HG02623 (cell line): Measurements from ENCODE around the gene SEC14L1.
"Not testable (repeated sequence)": the region's sequence is repeated elsewhere in the genome, so short reads cannot be mapped to it uniquely, and the experiment has no call there.

ENCODE experiments used
- ATAC-seq: cut with Tn5 transposase; IDR thresholded peaks from one replicate; pipeline ENCODE4 v1.9.1; 2021; ENCODE audit warnings: moderate library complexity; ENCODE audit not compliant: unreplicated experiment

Gene SEC14L1

GRCh38 chr17:77115947-77116346, 24.8 kb upstream of the SEC14L1 start:
- no peak for ATAC-seq

DNA sequence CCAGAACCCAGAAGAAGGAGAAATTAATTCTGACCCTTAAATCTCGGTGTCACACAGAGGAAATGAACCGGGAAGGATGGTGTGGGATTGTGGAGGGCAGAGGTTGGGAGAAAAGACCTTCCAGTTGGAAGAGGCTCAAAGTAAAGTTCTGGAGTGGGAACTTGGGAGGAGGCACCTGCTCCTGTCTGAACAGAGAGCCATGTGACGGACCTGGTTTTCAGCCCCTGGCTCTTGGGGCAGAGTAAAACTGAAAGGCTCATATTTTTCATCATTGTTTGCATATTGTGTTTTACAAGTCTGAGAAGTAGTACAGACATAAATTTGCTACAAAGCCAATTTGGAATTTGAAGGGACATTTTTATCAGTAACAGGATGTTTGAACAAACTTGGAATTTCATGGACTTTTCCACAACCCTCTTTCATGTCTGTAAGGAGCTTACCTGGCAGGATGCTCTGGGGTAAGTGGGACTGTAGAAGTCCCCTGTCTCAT, 24.4 kb upstream of the SEC14L1 start:
- ATAC-seq, result no peak

DNA sequence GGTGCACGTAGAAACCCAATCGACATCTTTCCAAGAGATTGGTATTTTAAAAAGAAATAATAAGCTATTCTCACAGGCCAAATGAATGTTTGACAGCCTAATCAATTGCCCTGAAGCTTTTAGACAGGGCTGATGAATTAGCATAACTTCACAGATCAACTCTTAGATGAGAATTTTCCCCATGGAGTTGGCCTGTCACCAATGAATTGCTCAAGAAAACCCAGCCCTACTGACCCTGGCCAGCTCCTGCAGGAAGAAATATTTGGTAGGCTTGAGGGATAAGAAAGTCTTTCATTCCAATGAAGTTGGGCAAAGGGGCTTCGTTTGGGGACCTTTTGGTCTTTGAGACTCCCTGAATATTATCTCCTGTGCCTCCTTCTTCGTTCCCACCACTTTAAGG, 23.4 kb upstream of the SEC14L1 start:
- no peak for ATAC-seq

GRCh38 chr17:77118251-77118928, 22.4 kb upstream of the SEC14L1 start:
- no peak for ATAC-seq

GRCh38 chr17:77119668-77120301, 21.0 kb upstream of the SEC14L1 start:
- no peak for ATAC-seq

DNA sequence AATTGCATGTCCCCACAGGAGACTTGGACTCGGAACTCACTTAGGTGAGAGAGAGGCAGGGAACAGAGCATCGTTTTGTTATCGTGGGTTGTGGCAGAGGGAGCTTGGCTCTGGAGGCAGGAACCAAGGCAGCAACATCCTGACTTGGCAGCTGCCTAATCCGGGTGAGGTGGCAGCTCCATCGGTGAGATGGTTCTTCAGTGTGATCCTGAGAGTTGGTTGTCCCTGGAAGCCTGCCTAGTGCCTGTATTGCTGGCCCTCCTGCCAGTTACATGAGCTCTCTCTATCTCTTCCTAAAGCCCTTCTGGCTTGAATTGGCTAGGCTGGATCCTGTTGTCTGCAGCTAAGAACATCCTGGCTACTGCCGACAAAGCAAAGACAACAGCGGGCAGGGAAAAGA, 19.9 kb upstream of the SEC14L1 start:
- ATAC-seq, result no peak

- no peak for ATAC-seq
These were observed 16.4 kb upstream of the SEC14L1 start for GRCh38 chr17:77124192-77124889.

DNA sequence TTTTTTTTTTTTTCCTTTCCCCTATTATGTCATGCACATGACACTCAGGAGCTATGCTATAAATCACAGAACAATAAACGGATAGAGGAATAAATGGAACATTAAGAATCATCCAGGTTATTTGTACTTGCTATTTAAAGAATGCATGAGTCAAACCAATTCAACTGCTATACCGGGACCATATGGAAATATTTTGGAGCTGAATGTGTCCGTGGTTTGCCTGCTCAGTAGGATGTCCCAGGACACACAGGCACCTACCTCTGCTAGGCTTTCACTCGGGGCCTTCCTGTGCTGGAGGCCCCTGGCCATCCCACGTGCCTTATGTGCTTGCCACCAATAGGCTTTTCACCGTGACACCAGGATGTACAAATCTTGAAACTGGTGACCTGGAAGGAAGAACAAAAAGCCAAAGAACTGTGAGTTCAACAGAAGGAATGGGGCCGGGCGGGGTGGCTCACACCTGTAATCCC, 15.3 kb upstream of the SEC14L1 start:
- no peak for ATAC-seq

DNA sequence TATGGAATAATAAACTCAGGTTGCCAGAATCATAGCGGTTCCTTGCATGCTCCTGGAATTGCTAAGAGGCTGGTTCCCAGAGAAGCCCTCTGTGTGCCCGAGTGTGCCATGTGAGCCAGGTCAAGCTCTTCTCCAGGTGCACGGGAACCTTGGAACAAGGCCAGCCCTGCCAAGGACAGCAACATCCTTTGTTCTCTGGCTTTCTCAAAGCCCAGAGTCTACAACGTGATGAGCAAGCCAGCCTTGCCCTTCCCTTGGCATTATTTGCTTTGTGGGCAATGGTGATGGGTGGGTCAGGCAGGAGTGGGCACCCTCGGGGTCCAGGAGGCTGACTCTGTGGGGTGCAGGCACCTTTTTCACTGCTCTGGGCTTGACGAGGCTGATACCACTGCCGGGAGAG, 14.2 kb upstream of the SEC14L1 start:
- ATAC-seq, result no peak

DNA sequence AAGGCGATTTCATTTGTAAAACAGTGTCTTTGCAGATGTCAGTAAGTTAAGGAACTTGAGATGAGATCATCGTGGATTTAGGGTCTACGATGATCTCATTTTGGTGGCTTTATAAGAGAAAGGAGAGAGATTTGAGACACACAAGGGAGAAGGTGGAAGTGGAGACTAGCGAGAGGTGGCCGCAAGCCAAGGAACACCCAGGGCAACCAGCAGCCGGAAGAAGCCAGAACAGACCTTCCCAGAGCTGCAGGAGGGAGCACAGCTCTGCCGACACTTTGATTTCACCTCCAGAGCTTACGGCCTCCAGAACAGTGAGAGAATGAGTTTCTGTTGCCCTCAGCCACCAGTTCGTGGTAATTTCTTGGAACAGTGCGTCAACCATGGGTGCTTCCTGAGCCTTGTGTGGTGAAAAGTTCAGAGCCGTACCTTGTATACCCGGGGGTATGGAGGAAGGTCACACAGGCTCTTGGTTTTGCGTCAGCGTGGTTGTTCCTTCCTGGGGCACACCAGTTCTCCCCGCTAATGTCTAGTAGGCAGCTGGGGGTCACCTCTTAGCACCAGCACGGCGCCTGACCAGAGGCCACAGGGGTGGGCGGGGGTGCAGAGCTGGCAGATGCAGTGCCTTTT, 12.9 kb upstream of the SEC14L1 start:
- ATAC-seq, result no peak

- no peak for ATAC-seq
These were observed 11.7 kb upstream of the SEC14L1 start for GRCh38 chr17:77128896-77129567.

- ATAC-seq, result no peak
These were observed 11.0 kb upstream of the SEC14L1 start for GRCh38 chr17:77129568-77130301.

GRCh38 chr17:77130525-77130924, 10.2 kb upstream of the SEC14L1 start:
- ATAC-seq, result no peak

DNA sequence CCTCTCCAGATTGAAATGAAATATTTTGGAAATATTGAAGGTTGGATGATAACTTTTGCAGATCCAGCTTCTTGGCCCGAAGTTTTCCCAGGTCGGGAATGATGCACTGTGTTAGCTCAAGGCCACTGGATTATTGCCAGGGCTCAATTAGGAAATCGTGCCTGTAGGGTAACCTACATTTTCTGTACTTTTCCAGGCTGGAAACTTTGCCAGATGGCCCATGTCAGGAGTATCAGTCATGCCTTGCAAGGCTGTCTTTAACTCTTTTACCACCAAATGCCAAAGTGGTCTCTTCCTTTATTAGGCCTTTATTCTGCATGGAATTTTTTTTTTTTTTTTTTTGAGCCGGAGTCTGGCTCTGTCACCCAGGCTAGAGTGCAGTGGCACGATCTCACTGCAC, 8.9 kb upstream of the SEC14L1 start:
- ATAC-seq, result no peak

- ATAC-seq, result no peak
These were observed 8.2 kb upstream of the SEC14L1 start for GRCh38 chr17:77132411-77133086.

DNA sequence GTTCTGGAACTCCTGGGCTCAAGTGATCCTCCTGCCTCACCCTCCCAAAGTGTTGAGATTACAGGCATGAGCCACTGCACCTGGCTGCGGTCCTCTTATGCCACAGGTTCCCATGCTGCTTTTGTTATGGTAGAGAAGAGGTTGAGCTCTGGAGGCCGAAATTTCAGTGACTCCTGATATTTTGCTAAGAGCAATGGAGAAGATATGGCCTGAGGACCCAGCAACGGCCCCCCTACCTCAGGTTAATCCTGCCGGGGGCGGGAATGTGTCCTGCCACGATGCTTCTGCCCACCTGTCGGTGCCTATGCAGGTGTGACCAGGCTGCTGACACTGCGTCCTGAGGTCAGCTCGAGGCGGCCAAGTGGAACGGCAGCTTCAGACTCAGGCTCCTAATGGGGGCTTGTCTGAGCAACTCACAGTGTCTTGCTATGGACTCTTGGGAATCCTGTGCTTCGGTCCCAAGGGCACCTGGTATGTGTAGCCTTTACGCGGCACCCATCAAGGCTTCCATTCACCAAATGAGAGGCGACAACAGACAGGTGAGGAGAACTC, 7.6 kb upstream of the SEC14L1 start:
- ATAC-seq, result no peak

DNA sequence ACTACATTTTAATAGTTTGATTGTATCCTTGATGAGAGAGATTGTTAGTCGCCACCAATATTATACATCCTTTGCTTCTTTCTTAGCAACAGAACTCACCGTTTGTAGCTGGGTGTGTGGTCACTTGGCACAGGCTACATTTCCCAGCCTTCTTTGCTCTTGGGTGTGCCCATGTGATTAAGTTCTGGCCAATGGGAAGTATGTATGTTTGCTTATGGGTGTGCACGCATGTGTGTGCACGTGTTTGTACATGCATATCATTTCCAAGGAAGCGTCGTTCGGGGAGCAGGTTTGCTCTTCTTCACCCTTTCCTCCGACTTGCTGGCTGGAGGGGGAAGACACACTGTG, 4.4 kb upstream of the SEC14L1 start:
- ATAC-seq, result no peak

GRCh38 chr17:77137111-77137510, 3.7 kb upstream of the SEC14L1 start:
- no peak for ATAC-seq

- ATAC-seq, result not testable (repeated sequence)
These were observed 2.9 kb upstream of the SEC14L1 start for GRCh38 chr17:77137886-77138285.
